GM19438 (cell line): ENCODE data around the gene MAP3K6.
"Not testable (repeated sequence)": the region's sequence is repeated elsewhere in the genome, so short reads cannot be mapped to it uniquely, and the experiment has no call there.

ENCODE experiments used
- ATAC-seq: cut with Tn5 transposase; IDR thresholded peaks from one replicate; pipeline ENCODE4 v1.9.1; 2021; ENCODE audit warnings: low read depth; ENCODE audit not compliant: unreplicated experiment

MAP3K6 gene

GRCh38 chr1:27366411-27367159 lies at the start of gene MAP3K6:
Gene MAP3K6 (minus strand): TSS chr1:27366961. CDS start chr1:27366597, 364 bp downstream.
- ATAC-seq: peak; percentile 38

- ATAC-seq: no peak
These were observed 47.3 kb upstream of the MAP3K6 start for GRCh38 chr1:27414091-27414490.

- no peak for ATAC-seq
These were observed 46.2 kb upstream of the MAP3K6 start for GRCh38 chr1:27413004-27413403.

GRCh38 chr1:27412502-27412901 lies 45.7 kb upstream of the MAP3K6 start:
- ATAC-seq: no peak

GRCh38 chr1:27410709-27411108 lies 43.9 kb upstream of the MAP3K6 start:
- ATAC-seq: no peak

GRCh38 chr1:27409669-27410068 lies 42.9 kb upstream of the MAP3K6 start:
- no peak for ATAC-seq

GRCh38 chr1:27408151-27408550 lies 41.4 kb upstream of the MAP3K6 start:
- no peak for ATAC-seq

- ATAC-seq: not testable (repeated sequence)
These were observed 40.0 kb upstream of the MAP3K6 start for GRCh38 chr1:27406791-27407190.

GRCh38 chr1:27406362-27406680 lies 39.6 kb upstream of the MAP3K6 start:
- ATAC-seq: no peak

- not testable (repeated sequence) for ATAC-seq
These were observed 39.0 kb upstream of the MAP3K6 start for GRCh38 chr1:27405598-27406361.

GRCh38 chr1:27405074-27405473 lies 38.3 kb upstream of the MAP3K6 start:
- ATAC-seq: no peak

- no peak for ATAC-seq
These were observed 37.2 kb upstream of the MAP3K6 start for GRCh38 chr1:27403931-27404330.

GRCh38 chr1:27403065-27403726 lies 36.4 kb upstream of the MAP3K6 start:
- no peak for ATAC-seq

- ATAC-seq: no peak
These were observed 35.6 kb upstream of the MAP3K6 start for GRCh38 chr1:27402349-27402754.

GRCh38 chr1:27400963-27401341 lies 34.2 kb upstream of the MAP3K6 start:
- ATAC-seq: no peak

GRCh38 chr1:27400082-27400962 lies 33.6 kb upstream of the MAP3K6 start:
- ATAC-seq: no peak

GRCh38 chr1:27399251-27400025 lies 32.7 kb upstream of the MAP3K6 start:
- ATAC-seq: no peak

GRCh38 chr1:27398405-27399149 lies 31.8 kb upstream of the MAP3K6 start:
- ATAC-seq: no peak

- ATAC-seq: no peak
These were observed 31.0 kb upstream of the MAP3K6 start for GRCh38 chr1:27397749-27398148.
